Measurements from ENCODE around the gene MROH9.

MROH9 gene

DNA sequence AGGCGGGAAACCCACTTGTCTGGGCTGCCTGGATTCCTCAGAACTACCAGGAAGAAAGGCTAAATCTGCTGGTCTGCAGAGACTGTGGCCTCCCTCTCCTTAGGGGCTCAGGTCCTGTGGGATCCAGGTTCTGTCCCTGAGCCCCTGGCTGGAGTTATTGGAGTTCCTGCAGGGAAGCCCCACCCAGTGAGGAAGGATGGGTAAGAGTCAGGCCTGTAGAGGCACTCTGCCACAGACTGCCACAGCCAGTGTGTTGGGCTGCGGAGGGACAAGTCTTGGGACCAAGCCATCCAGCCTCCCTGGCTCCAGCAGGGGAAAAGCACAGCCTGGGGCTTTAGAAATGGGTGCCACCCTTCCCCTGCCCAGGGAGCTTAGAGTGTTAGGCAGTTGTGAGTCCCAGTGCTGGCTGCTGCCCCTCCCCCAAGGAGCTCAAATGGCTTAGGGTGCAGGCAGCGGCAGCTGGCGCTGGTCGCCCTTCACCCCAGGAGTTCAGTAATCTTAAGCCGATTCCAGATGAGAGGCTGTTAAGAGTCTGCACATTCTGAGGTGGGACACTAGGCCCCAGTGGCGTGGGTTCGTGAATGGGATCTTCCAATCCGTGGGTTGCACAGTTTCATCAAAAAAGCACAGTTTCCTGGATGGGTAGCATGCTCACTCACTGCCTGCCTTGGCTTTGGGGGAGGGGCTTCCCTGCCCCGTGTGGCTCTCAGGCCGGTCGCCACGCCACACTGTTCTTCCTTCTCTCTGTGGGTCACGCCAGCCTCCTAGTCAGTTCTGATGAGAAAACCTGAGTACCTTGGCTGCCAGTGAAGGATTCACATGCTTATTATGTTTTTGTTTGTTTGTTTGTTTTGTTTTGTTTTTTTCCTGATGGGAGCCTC, 97.7 kb downstream of the MROH9 start:
- no peak overlapping the region for H3K4me3 ChIP-seq (replicated peaks in 1 of 2; ENCODE audit: low read depth in 2 of 2, low read length in 2 of 2)
- DNase-seq (ENCODE audit: low read depth in 2 of 2): no peak
- TF ChIP-seq, protein P1, sequence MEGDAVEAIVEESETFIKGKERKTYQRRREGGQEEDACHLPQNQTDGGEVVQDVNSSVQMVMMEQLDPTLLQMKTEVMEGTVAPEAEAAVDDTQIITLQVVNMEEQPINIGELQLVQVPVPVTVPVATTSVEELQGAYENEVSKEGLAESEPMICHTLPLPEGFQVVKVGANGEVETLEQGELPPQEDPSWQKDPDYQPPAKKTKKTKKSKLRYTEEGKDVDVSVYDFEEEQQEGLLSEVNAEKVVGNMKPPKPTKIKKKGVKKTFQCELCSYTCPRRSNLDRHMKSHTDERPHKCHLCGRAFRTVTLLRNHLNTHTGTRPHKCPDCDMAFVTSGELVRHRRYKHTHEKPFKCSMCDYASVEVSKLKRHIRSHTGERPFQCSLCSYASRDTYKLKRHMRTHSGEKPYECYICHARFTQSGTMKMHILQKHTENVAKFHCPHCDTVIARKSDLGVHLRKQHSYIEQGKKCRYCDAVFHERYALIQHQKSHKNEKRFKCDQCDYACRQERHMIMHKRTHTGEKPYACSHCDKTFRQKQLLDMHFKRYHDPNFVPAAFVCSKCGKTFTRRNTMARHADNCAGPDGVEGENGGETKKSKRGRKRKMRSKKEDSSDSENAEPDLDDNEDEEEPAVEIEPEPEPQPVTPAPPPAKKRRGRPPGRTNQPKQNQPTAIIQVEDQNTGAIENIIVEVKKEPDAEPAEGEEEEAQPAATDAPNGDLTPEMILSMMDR (IDR thresholded peaks at IDR 0.05; ENCODE audit: low read depth, low read length): no peak

DNA sequence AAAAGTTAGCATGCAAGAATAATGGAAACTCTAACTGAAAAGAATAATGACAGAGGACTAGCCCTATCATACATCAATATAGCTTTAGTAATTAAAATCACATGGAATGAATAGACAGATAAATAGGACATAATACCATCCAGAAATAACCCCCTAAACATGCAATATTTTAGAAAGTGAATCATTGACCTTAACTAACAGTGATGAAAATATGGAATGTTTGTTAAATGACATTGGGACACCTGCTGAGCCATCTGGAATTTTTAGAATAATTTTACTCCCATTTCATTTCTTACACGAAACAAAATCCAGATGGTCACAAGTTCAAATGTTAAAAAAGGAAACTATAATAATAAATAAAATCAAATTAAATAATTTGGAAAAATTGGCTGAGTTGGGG, 102.3 kb downstream of the MROH9 start:
- H3K4me3 ChIP-seq (replicated peaks in 1 of 2; ENCODE audit: low read depth in 2 of 2, low read length in 2 of 2): no peak overlapping the region
- TF ChIP-seq, protein P1 (IDR thresholded peaks at IDR 0.05; ENCODE audit: low read depth, low read length): no peak
- DNase-seq (ENCODE audit: low read depth in 2 of 2): no peak

DNA sequence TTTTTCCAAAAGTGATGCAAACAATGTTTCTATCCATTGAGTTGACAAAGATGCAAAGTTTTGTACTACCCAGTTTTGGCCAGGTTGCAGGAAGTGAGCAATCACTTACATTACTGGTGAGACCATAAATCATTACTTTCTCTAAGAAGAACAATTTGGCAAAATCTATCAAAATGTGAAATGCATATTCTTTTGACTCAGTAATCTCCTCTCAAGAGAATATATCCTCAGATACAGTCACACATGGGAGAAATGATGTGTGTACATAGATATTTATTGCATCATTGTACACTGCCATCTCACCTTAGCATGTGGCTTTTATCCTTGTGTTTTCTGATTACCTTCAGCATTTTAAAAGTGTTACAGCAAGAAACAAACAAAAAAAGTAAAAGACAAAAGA, 103.0 kb downstream of the MROH9 start:
- TF ChIP-seq, protein P1 (IDR thresholded peaks at IDR 0.05; ENCODE audit: low read depth, low read length): no peak

DNA sequence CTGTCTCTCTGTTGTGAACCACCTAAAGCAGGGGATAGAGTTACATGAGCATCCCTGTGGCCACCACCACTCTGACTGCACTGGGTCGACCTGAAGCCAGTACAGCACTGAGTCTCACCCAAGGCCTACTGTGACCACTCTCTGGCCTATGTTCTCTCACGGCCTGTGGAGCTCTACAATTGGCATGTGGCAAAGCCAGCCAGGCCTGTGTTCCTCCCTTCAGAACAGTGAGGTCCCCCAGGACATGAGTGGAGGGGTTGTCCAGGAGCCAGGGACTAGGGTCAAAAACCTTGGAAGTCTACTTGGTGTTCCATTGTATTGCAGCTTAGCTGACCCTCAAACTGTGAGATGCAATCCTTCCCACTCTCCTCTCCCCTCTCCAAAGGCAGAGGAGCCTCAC, 112.7 kb downstream of the MROH9 start:
- TF ChIP-seq, protein P1 (IDR thresholded peaks at IDR 0.05; ENCODE audit: low read depth, low read length): no peak
- no peak overlapping the region for H3K4me3 ChIP-seq (replicated peaks in 1 of 2; ENCODE audit: low read depth in 2 of 2, low read length in 2 of 2)
- DNase-seq (ENCODE audit: low read depth in 2 of 2): no peak

More for the DNA sequence above, 103.0 kb downstream of the MROH9 start:
- H3K4me3 ChIP-seq (replicated peaks in 1 of 2; ENCODE audit: low read depth in 2 of 2, low read length in 2 of 2): no peak overlapping the region
- peak in 1 of 2 donors; percentile 12 for DNase-seq (ENCODE audit: low read depth in 2 of 2)

DNA sequence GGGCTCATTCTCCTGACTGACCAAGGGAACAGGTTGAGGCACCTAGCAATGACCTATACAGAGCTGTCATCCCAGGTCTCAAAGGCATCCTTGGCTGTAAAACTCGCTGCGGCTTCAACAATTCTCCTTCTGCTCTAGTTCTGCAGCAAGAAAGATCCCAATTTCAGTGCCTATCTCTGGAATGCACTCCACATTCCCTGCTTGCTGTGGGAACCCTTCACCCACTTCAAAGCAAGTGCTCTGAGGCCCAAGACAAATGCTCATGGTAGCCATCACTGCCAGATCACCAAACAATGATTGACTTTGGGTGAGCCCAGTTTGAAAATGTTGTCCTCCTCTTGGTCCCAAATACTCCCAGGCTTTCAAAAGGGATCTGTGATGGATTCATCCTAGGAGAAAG, 117.6 kb downstream of the MROH9 start:
- H3K4me3 ChIP-seq (replicated peaks in 1 of 2; ENCODE audit: low read depth in 2 of 2, low read length in 2 of 2): no peak overlapping the region
- TF ChIP-seq, protein P1 (IDR thresholded peaks at IDR 0.05; ENCODE audit: low read depth, low read length): no peak
- DNase-seq (ENCODE audit: low read depth in 2 of 2): no peak

DNA sequence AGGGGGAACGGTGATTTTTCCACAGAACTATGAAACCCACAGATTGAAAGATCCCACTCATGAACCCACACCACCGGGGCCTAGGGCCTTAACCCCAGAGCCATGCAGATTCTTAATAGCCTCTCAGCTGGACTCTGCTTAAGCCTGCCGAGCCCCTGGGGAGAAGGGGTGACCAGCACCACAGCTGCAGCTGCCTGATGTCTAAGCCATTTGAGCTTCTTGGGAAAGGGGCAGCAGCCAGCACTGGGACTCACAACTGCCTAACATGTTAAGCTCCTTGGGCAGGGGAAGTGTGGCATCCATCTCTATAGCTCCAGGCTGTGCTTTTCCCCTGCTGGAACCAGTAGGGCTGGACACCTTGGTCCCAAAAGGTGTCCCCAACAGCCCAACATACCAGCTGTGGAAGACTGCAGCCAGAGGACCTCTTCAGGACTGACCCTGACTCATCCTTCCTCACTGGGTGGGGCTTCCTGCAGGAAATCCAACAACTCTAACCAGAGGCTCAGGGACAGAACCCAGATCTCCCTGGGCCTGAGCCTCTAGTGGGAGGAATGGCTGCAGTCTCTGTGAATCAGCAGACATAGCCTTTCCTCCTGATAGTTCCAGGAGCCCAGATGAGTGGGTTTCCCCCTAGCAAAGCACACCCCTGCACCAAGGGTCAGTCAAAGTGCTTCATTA, 120.8 kb downstream of the MROH9 start:
- TF ChIP-seq, protein P1 (IDR thresholded peaks at IDR 0.05; ENCODE audit: low read depth, low read length): no peak
- H3K4me3 ChIP-seq (replicated peaks in 1 of 2; ENCODE audit: low read depth in 2 of 2, low read length in 2 of 2): no peak overlapping the region
- peak in 1 of 2 donors; percentile 42 for DNase-seq (ENCODE audit: low read depth in 2 of 2)
